ENCODE data around the gene NBPF26.
"Not testable (repeated sequence)": the region's sequence is repeated elsewhere in the genome, so short reads cannot be mapped to it uniquely, and the experiment has no call there.

The NBPF26 gene

GRCh38 chr1:120858144-120858543 is 134.4 kb downstream of the NBPF26 start:
- DNase-seq (ENCODE audit: low spot score), result not testable (repeated sequence)

GRCh38 chr1:120859615-120860234 is 136.0 kb downstream of the NBPF26 start:
- DNase-seq (ENCODE audit: low spot score), result not testable (repeated sequence)

- not testable (repeated sequence) for DNase-seq (ENCODE audit: low spot score)
These were observed 154.5 kb downstream of the NBPF26 start for GRCh38 chr1:120878206-120878605.

DNA sequence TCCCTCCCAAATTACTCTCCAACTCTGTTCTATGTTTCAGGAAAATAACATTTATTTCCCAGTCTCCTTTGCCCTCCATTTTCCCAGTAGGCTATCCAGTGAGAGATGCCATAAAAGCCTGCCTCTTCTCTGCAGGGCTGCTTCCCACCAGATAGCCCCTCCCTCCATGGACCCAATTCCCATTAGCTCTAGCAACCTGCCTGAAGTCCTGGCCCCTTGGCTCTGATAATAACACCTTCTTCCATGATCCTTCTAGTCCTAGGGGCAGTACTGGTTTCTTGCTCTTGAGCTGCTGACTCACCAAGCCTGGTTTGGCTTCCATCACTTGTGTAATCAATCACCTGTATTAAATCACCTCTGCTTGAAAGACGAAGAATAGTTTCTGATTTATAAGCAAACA is 156.3 kb downstream of the NBPF26 start:
- not testable (repeated sequence) for DNase-seq (ENCODE audit: low spot score)

GRCh38 chr1:120881934-120882333 is 158.2 kb downstream of the NBPF26 start:
- not testable (repeated sequence) for DNase-seq (ENCODE audit: low spot score)

Measured in germinal center (tissue), 1 donor.